Panc1 (cell line): Measurements from ENCODE around the gene LAS1L. TPM values are rescaled to one million over a fixed set of nuclear protein-coding genes. Genes with fewer than 3 reads are reported as not detected.

ENCODE experiments used
- ATAC-seq: fragments of 200-7000 bp; cut with Tn5 transposase; 2 replicates; pipeline ENCODE4 v1.9.1; 2020; ENCODE audit warnings: mild to moderate bottlenecking, moderate library complexity
- BruUV-seq: library from RNA; stranded (reverse); fragments of 400-500 nt; replicated peaks from 2 replicates; lab custom pipeline; 2021; lab: Mats Ljungman, UMichigan
- CTCF ChIA-PET: fragments of 300-600 bp; sonication (Branson Sonifier 250); formaldehyde crosslinking; loops from one replicate; lab custom pipeline; 2022; ENCODE audit warnings: antibody characterized with exemption; lab: Charles Lee
- POLR2A ChIA-PET: fragments of 300-600 bp; sonication (Branson Sonifier 250); formaldehyde crosslinking; loops from one replicate; lab custom pipeline; 2022; ENCODE audit warnings: antibody characterized with exemption; lab: Charles Lee
- DNase-seq: peaks from one replicate; pipeline ENCODE4 v3.0.0-alpha.2; 2010; ENCODE audit warnings: low read depth, low spot score
- H3K27ac ChIP-seq: 2 replicates; pipeline ENCODE4 v1.5.1; 2011; ENCODE audit warnings: mild to moderate bottlenecking, low read length, inconsistent platforms
- H3K27me3 ChIP-seq: fragments of 200-500 bp; sonication (Bioruptor generic); 2 replicates; pipeline ENCODE4 v1.6.0; 2014; ENCODE audit warnings: low read length, inconsistent platforms; ENCODE audit not compliant: control insufficient read depth, insufficient read depth
- H3K36me3 ChIP-seq: fragments of 200-500 bp; sonication (Bioruptor generic); 2 replicates; pipeline ENCODE4 v1.5.1; 2014; ENCODE audit warnings: inconsistent platforms, mild to moderate bottlenecking, low read length, moderate library complexity; ENCODE audit not compliant: control insufficient read depth, insufficient read depth
- H3K4me1 ChIP-seq: 2 replicates; pipeline ENCODE4 v1.5.1; 2011; ENCODE audit warnings: inconsistent platforms, mild to moderate bottlenecking, low read length, moderate library complexity; ENCODE audit not compliant: control insufficient read depth, insufficient read depth
- H3K4me3 ChIP-seq, 2 experiments: 2 replicates each; pipeline ENCODE4 v1.5.1; 2011 to 2012; ENCODE audit warnings: low read depth in 2 of 2, low read length in 2 of 2, mild to moderate bottlenecking in 2 of 2, inconsistent platforms in 1 of 2, moderate library complexity in 1 of 2
- H3K9me3 ChIP-seq: fragments of 200-500 bp; sonication (Bioruptor generic); 2 replicates; pipeline ENCODE4 v1.5.1; 2014; ENCODE audit warnings: low read depth, mild to moderate bottlenecking, inconsistent platforms, low read length, moderate library complexity; ENCODE audit not compliant: control insufficient read depth, insufficient read depth
- POLR2AphosphoS5 ChIP-seq: IDR thresholded peaks from 2 replicates; pipeline ENCODE4 v1.6.1; 2012; ENCODE audit warnings: mild to moderate bottlenecking, low read depth, low read length, moderate library complexity
- REST ChIP-seq, 2 experiments: IDR thresholded peaks; 2 replicates each; pipeline ENCODE4 v1.6.1; 2011 to 2012; ENCODE audit warnings: low read depth in 2 of 2, control low read depth in 1 of 2, low read length in 1 of 2, mild to moderate bottlenecking in 1 of 2, moderate library complexity in 1 of 2; ENCODE audit not compliant: insufficient read depth in 1 of 2
- SIN3A ChIP-seq: IDR thresholded peaks from 2 replicates; pipeline ENCODE4 v1.6.1; 2012; ENCODE audit warnings: low read depth, mild to moderate bottlenecking, low read length, moderate library complexity, borderline replicate concordance; ENCODE audit not compliant: insufficient read depth
- TCF7L2 ChIP-seq: IDR thresholded peaks from 2 replicates; pipeline ENCODE4 v1.6.1; 2011; ENCODE audit warnings: mild to moderate bottlenecking, low read depth, low read length, inconsistent platforms
- in situ Hi-C: cut with HindIII; loops from 2 replicates; pipeline ENCODE4 v1.10.0; 2016; ENCODE audit warnings: low sequenced_read_pairs, low pct_unique_long_range_greater_than_20kb
- intact Hi-C: fragments of 100-400 bp; cut with micrococcal nuclease; formaldehyde crosslinking; loops from one replicate; pipeline ENCODE4 v1.10.0; 2022; ENCODE audit not compliant: unreplicated experiment
- total RNA-seq: library from RNA; stranded (reverse); gene quantifications from one replicate; pipeline ENCODE4 v1.2.1, GENCODE V29; 2021; ENCODE audit not compliant: unreplicated experiment
- TF ChIP-seq, protein P1 (sequence below): fragments of 450-650 bp; IDR thresholded peaks from 2 replicates; pipeline ENCODE4 v1.5.1; 2017; ENCODE audit warnings: mild to moderate bottlenecking

LAS1L gene
- total RNA-seq, 1 experiment from 2014 or later = 56.4 TPM

DNA sequence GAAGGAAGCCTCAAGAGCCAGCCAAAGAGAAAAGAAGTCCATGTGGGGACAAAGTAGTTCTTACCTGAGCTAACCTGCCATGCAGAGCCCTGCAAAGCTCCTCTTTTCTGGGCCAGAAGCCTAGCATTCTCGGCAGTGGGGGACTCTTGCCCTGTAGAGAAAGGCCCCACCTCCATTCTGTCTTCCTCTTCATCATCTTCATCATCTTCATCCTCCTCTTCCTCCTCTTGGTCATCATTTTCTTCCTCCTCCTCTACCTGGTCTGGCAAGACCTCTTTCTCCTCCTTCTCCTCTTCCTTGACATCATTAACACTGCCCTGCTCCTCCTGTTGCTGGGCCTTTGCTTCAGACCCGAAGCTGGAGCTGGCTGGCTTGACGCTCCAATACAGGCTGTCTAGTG, 16.7 kb downstream of the LAS1L start:
- TF ChIP-seq TCF7L2 = no peak
- TF ChIP-seq, protein P1, sequence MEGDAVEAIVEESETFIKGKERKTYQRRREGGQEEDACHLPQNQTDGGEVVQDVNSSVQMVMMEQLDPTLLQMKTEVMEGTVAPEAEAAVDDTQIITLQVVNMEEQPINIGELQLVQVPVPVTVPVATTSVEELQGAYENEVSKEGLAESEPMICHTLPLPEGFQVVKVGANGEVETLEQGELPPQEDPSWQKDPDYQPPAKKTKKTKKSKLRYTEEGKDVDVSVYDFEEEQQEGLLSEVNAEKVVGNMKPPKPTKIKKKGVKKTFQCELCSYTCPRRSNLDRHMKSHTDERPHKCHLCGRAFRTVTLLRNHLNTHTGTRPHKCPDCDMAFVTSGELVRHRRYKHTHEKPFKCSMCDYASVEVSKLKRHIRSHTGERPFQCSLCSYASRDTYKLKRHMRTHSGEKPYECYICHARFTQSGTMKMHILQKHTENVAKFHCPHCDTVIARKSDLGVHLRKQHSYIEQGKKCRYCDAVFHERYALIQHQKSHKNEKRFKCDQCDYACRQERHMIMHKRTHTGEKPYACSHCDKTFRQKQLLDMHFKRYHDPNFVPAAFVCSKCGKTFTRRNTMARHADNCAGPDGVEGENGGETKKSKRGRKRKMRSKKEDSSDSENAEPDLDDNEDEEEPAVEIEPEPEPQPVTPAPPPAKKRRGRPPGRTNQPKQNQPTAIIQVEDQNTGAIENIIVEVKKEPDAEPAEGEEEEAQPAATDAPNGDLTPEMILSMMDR = no peak
- TF ChIP-seq POLR2AphosphoS5 = no peak
- no peak for TF ChIP-seq REST (IDR thresholded peaks at IDR 0.05; ENCODE audit: insufficient read depth in 1 of 2, low read depth in 2 of 2, low read length in 1 of 2)
- no peak for TF ChIP-seq SIN3A

DNA sequence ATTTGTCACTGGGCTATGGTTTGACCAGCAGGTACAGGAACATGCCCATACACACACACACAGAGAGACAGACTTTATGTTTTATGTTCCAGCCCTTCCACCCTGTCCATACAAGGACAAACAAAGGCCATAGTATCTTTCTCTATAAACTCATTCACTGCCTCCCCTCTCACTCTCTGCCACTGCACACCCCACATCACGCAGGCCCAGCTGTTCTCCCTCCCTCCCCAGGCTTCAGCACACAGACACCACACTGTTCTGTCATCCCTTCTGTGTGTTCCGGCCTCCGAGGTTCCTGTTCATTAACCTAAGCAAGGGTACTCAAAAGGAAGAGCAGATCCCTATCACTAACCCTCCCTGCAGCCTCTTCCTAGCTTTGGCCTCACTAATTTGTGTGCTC, 17.8 kb downstream of the LAS1L start:
- 0 out of 2 replicates have a peak, but pooled peaks cover under 1% of the 10 kb centered on the region for H3K36me3 ChIP-seq

More for the DNA sequence above, 16.7 kb downstream of the LAS1L start:
- Histone ChIP-seq H3K4me1 (no peaks in the 10 kb centered on the region), H3K4me3 (no peak overlapping the region), H3K9me3 (no peaks in the 10 kb centered on the region), H3K36me3 (0 out of 2 replicates have a peak, but pooled peaks cover 3% of the 10 kb centered on the region), H3K27ac (no peak overlapping the region), H3K27me3 (no peaks in the 10 kb centered on the region)
- ChIA-PET POLR2A (no interaction called here), CTCF (no interaction called here)
- intact Hi-C loops (no loop called here), in situ Hi-C loops (no loop called here)
- ATAC-seq = no peak
- no peak for DNase-seq
- no TSS peak for BruUV-seq

GRCh38 chrX:65513610-65514009, 21.0 kb downstream of the LAS1L start:
- ChIA-PET CTCF (no interaction called here), POLR2A (no interaction called here)
- in situ Hi-C loops = no loop called here
- Histone ChIP-seq H3K9me3 (no peaks in the 10 kb centered on the region), H3K4me1 (no peaks in the 10 kb centered on the region), H3K4me3 (no peak overlapping the region), H3K27ac (no peak overlapping the region), H3K27me3 (no peaks in the 10 kb centered on the region), H3K36me3 (0 out of 2 replicates have a peak, but pooled peaks cover 2% of the 10 kb centered on the region)
- no TSS peak for BruUV-seq
- no peak for TF ChIP-seq POLR2AphosphoS5
- no peak for TF ChIP-seq SIN3A
- TF ChIP-seq, protein P1 = no peak
- TF ChIP-seq TCF7L2 = no peak
- no peak for TF ChIP-seq REST (IDR thresholded peaks at IDR 0.05; ENCODE audit: insufficient read depth in 1 of 2, low read depth in 2 of 2, low read length in 1 of 2)
- ATAC-seq (no peak), DNase-seq (no peak)
- intact Hi-C loops = no loop called here

More for the DNA sequence above, 17.8 kb downstream of the LAS1L start:
- DNase-seq = no peak
- ChIA-PET CTCF (no interaction called here), POLR2A (no interaction called here)
- Histone ChIP-seq H3K9me3 (no peaks in the 10 kb centered on the region), H3K27me3 (no peaks in the 10 kb centered on the region), H3K4me3 (no peak overlapping the region), H3K27ac (no peak overlapping the region), H3K4me1 (no peaks in the 10 kb centered on the region)
- TF ChIP-seq SIN3A = no peak
- intact Hi-C loops = no loop called here
- in situ Hi-C loops = no loop called here
- no TSS peak for BruUV-seq
- no peak for ATAC-seq
